ENCODE data around the gene ANXA8L1.
"Not testable (repeated sequence)": the region's sequence is repeated elsewhere in the genome, so short reads cannot be mapped to it uniquely, and the experiment has no call there.

GRCh38 chr10:46397767-46398166 lies 22.2 kb downstream of the ANXA8L1 start:
- not testable (repeated sequence) for TF ChIP-seq POLR2AphosphoS5 (IDR thresholded peaks at IDR 0.05; ENCODE audit: low read depth, low read length); ZNF350 (CRISPR knock-in tag; IDR thresholded peaks at IDR 0.05; ENCODE audit: borderline replicate concordance, low read depth); ATF1 (CRISPR knock-in tag; IDR thresholded peaks at IDR 0.05); U2AF1 (optimal IDR thresholded peaks at IDR 0.05; ENCODE audit: low read depth, low read length); IKZF4 (CRISPR knock-in tag; IDR thresholded peaks at IDR 0.05; ENCODE audit: borderline replicate concordance, low read depth, not compliant biosample characterization); TEAD3 (CRISPR knock-in tag; optimal IDR thresholded peaks at IDR 0.05; ENCODE audit: borderline replicate concordance)
- TF ChIP-seq, protein P1, sequence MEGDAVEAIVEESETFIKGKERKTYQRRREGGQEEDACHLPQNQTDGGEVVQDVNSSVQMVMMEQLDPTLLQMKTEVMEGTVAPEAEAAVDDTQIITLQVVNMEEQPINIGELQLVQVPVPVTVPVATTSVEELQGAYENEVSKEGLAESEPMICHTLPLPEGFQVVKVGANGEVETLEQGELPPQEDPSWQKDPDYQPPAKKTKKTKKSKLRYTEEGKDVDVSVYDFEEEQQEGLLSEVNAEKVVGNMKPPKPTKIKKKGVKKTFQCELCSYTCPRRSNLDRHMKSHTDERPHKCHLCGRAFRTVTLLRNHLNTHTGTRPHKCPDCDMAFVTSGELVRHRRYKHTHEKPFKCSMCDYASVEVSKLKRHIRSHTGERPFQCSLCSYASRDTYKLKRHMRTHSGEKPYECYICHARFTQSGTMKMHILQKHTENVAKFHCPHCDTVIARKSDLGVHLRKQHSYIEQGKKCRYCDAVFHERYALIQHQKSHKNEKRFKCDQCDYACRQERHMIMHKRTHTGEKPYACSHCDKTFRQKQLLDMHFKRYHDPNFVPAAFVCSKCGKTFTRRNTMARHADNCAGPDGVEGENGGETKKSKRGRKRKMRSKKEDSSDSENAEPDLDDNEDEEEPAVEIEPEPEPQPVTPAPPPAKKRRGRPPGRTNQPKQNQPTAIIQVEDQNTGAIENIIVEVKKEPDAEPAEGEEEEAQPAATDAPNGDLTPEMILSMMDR (CRISPR knock-in tag; IDR thresholded peaks at IDR 0.05): not testable (repeated sequence)

Measured in HepG2 (cell line).